ENCODE measurements around the gene GINM1. TPM values are rescaled to one million over a fixed set of nuclear protein-coding genes. Genes with fewer than 3 reads are reported as not detected.

GINM1 gene, protein sequence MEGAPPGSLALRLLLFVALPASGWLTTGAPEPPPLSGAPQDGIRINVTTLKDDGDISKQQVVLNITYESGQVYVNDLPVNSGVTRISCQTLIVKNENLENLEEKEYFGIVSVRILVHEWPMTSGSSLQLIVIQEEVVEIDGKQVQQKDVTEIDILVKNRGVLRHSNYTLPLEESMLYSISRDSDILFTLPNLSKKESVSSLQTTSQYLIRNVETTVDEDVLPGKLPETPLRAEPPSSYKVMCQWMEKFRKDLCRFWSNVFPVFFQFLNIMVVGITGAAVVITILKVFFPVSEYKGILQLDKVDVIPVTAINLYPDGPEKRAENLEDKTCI
- polyA plus RNA-seq (ENCODE audit: insufficient read length), result 45.7 TPM

DNA sequence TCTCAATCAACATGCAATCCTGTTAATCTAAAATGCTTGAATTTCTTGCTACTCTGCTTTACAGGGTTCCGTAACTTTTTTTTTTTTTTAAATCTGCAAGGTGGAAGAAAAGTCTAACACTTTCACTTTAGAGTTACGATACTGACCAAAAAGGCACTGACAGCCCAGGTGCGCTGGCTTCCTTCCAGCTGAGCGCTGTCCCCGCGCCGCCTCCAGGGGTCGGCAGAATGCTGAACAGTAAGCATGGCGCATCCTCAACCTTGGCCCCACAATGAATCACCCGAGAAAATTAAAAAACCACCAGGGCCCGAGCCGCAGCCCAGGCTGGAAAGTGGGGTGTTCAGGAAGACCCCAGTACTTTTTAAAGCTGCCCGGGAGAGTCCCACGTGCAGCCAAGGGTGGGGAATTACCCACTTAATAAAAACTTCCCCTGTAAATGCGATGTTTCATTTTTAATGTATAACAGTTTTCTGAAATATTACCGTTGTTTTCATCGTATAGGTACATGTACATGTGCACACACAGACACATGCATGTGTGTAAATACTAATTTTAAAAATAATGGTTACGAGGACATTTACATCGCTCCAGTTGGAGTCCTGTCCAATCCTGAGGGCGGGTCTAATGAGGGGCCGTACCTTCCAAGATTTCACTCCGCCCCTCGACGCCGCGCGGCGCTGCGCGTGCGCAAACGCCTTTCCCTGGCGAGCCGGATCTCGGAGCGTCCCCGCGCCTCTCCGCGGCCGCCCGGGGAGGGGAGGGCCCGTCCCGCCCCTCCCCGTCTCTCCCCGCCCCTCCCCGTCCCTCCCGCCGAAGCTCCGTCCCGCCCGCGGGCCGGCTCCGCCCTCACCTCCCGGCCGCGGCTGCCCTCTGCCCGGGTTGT is at the start of gene GINM1:
Gene GINM1 (plus strand): TSS at position 849 of the 883 bp plus-strand sequence. CDS start 40 bp downstream, outside the sequence.
- peak; percentile 98 for DNase-seq

- no peak for DNase-seq
These were observed 36.5 kb upstream of the GINM1 start for GRCh38 chr6:149529650-149530049.

DNA sequence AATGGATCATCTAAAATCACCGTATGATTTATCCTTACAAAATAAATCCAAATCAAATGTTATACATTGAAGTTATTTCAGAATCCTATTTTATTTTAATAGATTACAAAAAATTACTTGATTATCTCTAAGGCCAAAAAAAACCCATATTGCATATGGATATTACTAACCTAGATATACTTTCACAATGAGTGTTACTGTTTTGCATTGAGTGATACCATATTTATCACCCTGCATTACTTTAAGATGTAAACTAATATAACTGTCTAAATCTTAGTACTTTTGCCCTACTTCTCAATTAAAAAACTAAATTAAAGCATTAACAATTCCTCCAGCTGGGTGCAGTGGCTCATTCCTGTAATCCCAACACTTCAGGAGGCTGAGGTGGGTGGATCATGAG is 31.4 kb upstream of the GINM1 start:
- DNase-seq, result no peak

DNA sequence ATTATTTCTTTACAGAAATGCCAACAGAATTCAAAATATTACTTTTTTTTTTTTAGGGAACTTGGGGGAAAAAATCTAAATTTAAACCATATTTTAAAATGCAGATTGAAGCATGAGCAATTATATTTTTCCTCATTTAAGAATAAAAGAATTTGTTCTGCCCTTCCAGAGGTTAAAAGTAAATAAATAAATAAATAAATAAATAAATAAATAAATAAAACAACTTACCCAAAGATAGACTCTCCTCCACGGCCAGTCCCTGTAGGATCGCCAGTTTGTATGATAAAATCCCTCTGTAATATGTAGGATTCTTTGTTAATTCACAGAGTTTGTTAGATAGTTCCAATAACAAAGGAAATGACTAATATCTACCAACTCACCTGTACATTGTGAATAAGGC is 25.0 kb upstream of the GINM1 start:
- DNase-seq, result no peak

GRCh38 chr6:149544646-149545257 is 21.4 kb upstream of the GINM1 start:
- no peak for DNase-seq

GRCh38 chr6:149545258-149545753 is 20.9 kb upstream of the GINM1 start:
- DNase-seq, result peak; percentile 73

DNA sequence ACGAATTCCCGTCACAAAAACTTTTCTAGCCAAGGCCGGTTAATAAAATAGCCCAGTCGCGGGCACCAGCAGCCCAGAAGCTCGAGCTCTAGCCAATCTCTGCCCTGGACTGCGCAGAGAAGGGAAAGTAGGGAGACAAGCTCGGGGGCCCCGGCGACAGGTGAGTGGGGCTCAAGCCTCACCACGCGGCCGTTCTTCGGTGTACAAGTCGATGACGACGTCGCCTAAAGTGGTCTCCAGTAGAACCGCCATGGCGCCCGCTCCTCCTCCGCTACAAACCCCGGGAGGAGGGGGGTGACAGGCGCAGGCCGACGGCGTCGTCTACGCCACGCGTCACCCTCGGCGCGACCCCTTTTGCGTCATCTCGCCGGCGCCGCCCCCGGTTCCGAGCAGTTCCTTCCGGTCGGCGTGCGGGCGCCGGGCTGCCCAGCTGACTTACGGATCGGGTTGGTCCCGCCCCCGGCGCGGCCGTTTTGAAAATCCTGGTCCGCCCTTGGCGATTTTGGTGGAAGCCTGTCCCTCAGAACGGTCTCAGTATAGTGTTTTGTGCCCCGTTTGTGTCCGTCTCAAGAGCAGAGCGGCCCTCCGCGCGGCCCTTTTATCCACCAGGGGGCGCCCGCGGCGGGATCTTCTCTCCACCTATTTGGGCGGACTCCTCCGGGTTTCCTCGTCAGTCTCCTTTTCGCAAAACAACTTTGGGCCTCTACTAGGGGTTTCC is 20.3 kb upstream of the GINM1 start, which contains the start of gene PPIL4:
Gene PPIL4 (minus strand): TSS at position 290 of the 718 bp plus-strand sequence. CDS start 38 bp downstream, at position 252.
- DNase-seq, result peak; percentile 99

GRCh38 chr6:149551920-149552319 is 14.3 kb upstream of the GINM1 start:
- DNase-seq, result no peak

DNA sequence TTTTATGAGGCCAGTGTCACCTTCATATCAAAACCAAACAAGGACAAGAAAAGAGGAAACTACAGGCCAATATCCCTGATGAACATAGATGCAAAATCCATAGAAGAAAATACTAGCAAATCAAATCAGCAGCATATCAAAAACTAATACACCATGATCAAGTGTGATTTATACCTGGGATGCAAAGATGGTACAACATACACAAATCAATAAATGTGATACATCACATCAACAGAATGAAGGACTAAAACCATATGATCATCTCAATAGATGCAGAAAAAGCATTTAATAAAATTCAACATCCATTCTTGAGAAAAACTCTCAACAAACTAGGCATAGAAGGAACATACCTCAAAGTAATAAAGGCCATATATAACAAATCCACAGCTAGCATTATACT is 8.1 kb upstream of the GINM1 start:
- no peak for DNase-seq

DNA sequence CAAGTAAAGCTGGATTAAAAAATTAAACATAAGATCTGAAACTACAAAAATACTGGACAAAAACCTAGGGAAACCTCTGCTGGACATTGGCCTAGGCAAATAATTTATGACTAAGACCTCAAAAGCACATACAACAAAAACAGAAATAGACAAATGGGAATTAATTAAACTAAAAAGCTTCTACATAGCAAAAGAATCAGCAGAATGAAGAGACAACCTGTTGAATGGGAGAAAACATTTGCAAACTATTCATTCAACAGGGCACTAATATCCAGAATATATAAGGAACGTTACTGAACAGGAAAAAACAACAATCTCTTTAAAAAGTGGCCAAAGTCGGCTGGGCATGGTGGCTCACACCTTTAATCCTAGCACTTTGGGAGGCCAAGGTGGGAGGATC is 6.8 kb upstream of the GINM1 start:
- DNase-seq, result no peak

DNA sequence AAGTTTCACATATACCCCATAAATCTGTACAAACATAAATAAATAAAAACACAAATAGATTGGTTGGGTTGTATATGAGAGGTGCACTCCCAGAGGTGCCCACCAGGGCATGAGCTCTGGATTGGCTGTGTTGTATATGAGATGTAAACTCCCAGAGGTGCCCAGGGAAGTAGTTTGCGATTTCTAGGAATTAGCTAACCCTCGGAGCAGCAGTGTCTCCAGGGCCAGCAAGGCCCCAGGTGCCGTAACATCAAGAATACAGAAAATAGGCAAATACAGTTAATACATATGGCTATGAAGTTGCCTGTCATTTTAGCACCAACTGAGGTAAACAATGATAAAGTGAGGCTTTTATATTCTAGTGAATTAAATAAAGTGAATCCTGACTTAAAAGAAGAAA is 5.4 kb upstream of the GINM1 start:
- DNase-seq, result no peak

- DNase-seq, result no peak
These were observed 2.8 kb upstream of the GINM1 start for GRCh38 chr6:149563203-149563927.

DNA sequence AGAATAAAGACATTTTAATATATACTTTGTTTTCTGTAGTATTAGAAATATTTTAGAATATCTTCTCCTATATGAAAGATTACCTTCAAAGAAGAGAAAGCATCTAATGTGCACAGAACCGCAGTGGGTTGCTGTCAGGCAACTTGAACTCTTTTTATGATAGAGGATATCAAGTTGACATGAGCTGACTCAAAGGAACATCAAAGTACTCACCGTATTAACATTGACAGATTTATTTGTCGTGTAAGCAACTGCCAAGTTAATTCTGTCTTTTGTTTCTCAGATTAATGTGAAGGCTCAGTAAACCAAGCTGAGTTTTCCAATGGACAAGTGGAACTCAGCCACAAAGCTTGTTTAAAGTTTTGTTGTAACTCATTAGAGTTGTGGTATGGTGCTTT is 2.2 kb upstream of the GINM1 start:
- DNase-seq, result no peak

DNA sequence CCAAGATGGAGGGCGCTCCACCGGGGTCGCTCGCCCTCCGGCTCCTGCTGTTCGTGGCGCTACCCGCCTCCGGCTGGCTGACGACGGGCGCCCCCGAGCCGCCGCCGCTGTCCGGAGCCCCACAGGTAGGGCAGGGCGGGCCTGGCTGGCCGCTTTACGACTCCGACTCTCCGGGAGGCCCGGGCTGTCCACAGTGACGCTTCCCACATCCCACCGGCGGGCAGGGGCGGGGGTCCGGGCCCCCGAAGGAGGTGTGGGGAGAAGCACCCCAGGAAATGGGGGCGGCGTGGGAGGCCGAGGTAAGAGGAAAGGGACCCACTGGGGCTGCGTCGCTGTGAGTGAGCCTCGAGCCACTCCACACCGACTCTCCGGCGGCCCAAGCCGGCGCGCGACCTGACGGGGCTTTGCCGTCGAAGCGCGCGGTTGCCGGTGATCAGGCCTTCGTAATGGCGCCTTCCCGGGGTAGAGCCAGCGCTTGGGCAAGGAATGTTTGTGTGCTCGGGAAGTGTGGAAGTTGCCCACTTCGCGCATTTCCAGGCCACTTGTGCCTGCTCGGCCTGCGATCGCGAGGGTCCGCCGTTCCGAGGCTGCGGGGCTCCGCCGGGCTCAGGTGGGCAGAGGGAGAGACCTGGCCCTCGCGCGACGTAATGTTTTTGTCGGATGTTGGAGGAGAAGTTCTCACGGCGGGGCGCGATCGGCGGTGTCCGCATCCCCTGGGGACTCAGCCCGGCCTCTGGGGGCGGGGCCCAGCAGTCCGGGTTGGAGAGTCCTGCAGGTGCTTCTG is 427 bp downstream of the GINM1 start:
- peak; percentile 57 for DNase-seq

DNA sequence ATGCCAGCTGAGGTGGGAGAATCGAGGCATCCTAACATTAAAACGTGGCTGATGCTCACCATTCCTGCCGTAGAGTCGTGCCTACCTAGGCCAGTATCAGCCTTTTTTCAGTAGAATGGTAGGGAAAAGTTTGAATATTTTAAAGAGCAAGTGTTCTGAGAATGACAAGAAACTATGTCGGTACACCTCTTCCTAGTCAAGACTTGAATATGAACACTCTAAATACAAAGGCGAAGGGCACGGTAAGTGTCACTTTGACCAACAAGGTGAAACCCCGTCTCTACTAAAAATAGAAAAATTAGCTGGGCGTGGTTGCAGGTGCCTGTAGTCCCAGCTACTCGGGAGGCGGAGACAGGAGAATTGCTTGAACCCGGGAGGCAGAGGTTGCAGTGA is 1.0 kb downstream of the GINM1 start:
- no peak for DNase-seq

GRCh38 chr6:149567945-149568585 is 1.9 kb downstream of the GINM1 start:
- no peak for DNase-seq

DNA sequence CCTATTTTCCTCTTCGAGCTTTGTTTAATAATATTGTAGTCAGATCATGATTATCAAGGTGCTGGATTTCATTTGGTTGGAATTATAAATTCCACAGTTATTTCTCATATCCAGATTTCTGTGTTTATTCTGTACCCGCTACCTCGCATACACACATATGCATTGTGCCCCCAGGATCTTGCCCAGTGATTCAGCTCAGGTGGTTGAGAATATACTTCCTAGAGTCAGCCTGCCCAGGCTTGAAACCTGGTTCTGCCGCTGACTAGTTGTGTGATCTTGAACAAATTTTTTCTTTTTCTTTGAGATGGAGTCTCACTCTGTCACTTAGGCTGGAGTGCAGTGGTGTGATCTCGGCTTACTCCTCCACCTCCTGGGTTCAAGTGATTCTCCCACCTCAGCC is 14.7 kb downstream of the GINM1 start:
- DNase-seq, result no peak

- no peak for DNase-seq
These were observed 15.2 kb downstream of the GINM1 start for GRCh38 chr6:149581349-149581748.

DNA sequence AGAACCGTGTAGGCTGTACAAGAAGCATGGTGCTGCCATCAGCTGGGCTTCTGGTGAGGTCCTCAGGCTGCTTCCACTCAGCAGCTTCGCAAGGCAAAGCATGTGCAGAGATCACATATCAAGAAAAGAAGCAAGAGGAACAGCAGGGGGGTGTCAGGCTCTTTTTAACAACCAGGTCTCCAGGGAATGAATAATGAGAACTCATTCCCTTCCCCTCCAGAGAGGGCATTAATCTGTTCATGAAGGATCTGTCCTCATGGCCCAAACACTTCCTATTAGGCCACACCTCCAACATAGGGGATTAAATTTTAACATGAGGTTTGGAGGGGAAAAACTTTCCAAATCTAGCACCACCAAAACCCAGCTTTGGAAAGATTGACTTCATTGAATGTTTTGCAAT is 20.0 kb downstream of the GINM1 start:
- DNase-seq, result no peak

GRCh38 chr6:149592983-149593382 is 26.8 kb downstream of the GINM1 start:
- no peak for DNase-seq

Data from hindlimb muscle (tissue), 1 donor.